DMS 273 treated with DMSO at 0.1 percent for 48 hours (cell line): ENCODE data around the gene SGTA.
"Not testable (repeated sequence)": the region's sequence is repeated elsewhere in the genome, so short reads cannot be mapped to it uniquely, and the experiment has no call there.

ENCODE experiments used
- DNase-seq: peaks from one replicate; lab custom pipeline; 2025; lab: John Stamatoyannopoulos, UW

The SGTA gene

DNA sequence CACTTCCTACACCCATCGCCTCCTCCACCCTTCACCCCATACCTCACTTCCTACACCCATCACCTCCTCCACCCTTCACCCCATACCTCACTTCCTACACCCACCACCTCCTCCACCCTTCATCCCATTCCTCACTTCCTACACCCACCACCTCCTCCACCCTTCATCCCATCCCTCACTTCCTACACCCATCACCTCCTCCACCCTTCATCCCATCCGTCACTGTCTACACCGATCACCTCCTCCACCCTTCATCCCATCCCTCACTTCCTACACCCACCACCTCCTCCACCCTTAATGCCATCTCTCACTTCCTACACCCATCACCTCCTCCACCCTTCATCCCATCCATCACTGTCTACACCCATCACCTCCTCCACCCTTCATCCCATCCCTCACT lies 69.9 kb downstream of the SGTA start:
- not testable (repeated sequence) for DNase-seq

DNA sequence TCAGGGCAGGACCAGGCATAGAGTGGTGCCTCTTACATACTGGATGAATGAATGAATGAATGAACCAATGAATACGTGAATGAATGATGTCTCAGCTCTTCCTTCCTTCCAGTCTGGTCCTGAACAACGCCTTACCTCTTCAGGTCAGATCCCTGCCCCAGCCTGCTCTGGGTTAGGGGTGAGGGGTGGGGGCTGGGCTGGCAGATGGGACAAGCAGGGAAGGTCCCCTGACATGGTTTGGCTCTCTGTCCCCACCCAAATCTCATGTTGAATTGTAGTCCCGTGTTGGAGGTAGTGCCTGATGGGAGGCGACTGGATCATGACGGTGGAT lies 71.2 kb downstream of the SGTA start:
- no peak for DNase-seq

DNA sequence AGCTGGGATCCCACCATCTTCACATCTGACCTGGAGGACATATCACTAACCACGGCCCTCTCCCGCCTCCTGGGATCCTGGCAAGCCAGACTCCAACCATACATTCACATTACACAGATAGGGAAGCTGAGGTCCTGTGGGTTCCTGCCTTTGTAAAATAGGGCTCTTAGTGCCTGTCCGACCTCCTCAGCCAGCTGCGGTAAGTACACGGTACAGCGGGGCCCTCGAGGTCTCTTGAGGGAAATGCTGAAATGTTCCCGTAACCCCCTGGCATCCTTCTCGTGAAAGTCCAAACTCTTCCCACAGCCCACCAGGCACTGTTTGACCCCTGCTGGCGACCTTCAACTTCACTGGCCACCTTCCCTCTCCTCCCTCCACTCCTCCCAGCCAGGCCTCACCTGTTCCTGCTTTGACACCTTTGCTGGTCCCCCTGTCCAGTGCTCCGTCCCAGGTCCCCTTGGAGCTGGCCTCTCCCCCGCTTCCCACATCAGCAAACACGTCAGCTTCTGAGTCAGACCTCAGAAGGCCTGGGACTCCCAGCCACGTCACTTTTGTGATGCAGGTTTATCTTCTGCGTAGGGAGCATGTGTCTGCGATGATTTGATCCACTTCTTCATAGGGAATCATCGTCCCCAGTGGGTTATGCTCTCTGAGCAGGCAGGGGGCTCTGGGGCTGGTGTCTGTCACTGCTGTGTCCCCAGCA lies 71.8 kb downstream of the SGTA start:
- no peak for DNase-seq

- no peak for DNase-seq
These were observed 76.8 kb downstream of the SGTA start for GRCh38 chr19:2706251-2706650.
